HG02571 (cell line): ENCODE data around the gene YY1AP1.
"Not testable (repeated sequence)": the region's sequence is repeated elsewhere in the genome, so short reads cannot be mapped to it uniquely, and the experiment has no call there.

Source experiments
- ATAC-seq: cut with Tn5 transposase; IDR thresholded peaks from one replicate; pipeline ENCODE4 v1.9.1; 2021; ENCODE audit warnings: mild to moderate bottlenecking, moderate library complexity; ENCODE audit not compliant: unreplicated experiment

YY1AP1 gene

GRCh38 chr1:155695608-155696007, 7.0 kb upstream of the YY1AP1 start:
- ATAC-seq = no peak

GRCh38 chr1:155695072-155695471, 6.5 kb upstream of the YY1AP1 start:
- ATAC-seq = no peak

DNA sequence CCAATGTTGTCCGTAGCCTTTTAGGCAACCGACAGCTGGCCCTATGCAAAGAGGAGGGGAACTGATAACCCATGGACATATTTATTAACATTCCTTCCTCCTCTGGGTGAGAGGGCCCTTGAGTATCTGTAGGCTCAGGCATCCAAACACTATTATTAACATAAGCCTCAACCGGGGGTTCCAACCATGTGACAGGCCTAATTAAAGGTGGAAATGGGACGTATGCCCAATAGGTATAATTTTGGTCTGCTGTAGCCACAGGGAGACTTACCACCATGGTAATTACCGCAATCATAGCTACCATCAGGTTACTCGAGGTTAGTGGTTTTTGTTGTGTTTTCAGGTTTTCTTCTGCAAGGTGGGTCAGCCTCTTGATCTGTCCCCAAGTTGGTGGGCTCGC, 5.6 kb upstream of the YY1AP1 start:
- no peak for ATAC-seq

GRCh38 chr1:155691992-155692528, 3.5 kb upstream of the YY1AP1 start:
- ATAC-seq = no peak

DNA sequence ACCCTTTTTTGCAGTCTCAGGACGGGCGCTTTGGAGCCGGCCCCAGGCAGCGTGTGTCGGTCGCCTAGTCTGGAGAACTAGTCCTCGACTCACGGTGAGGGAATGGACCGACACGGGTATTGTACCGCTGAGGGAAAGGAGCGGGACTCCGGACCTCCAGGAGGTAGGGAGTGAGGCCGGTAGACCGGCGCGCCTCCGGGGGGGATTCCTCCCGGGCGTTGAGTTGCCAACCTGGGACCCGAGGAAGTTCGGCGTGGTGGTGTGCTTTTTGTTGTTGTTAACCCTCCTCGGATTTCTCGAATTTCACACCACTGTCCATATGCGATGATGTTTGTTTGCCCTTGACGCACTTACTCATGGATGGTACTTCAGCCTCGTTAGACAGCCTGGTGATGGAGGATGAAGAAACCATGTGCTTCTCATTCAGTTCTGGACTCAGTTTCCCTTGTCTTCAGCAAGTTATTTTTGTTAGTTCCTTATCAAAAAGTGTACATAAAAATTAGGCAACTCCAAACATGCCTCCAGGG, 570 bp upstream of the YY1AP1 start, which contains the start of gene DAP3:
DAP3 (plus strand) TSS at position 11 of the 527 bp plus-strand sequence. CDS start 20,689 bp downstream, outside the sequence.
- ATAC-seq = not testable (repeated sequence)

GRCh38 chr1:155687705-155688323, 760 bp downstream of the YY1AP1 start:
- peak; percentile 26 for ATAC-seq

GRCh38 chr1:155681776-155682175, 6.8 kb downstream of the YY1AP1 start:
- ATAC-seq = no peak

GRCh38 chr1:155680531-155680930, 8.0 kb downstream of the YY1AP1 start:
- ATAC-seq = no peak

DNA sequence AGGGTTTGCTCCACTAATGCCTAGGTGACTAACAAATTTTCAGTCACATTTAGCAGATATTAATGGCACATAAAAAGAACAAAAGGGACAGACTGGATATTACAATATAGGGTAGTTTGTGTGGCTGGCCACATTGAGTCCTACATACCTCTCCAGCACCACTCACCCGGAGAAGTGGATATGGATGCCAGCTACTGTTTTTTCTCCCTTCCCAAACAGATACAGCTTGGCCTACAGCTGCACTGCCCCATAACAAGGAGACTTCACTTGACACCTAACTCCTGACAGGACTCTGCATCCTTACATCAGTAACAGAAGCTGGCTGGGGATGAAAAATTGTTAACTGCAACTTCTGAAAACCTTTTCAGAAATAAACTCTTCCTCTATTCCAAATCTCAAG, 9.6 kb downstream of the YY1AP1 start:
- ATAC-seq = not testable (repeated sequence)

DNA sequence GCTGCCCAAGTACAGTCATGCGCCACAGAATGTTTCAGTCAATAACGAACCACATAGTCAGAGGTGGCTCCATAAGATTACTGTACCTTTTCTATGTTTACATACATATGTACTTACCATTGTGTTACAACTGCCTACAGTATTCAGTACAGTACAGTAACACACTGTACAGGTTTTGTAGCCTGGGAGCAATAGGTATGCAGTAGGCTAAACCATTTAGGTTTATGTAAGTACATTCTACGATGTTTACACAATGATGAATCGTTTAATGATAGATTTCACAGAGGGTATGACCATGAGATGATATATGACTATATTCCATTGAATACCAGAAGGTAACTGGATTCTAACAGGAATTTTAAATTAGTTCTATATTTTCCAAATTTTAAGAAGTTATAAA, 10.5 kb downstream of the YY1AP1 start:
- no peak for ATAC-seq

DNA sequence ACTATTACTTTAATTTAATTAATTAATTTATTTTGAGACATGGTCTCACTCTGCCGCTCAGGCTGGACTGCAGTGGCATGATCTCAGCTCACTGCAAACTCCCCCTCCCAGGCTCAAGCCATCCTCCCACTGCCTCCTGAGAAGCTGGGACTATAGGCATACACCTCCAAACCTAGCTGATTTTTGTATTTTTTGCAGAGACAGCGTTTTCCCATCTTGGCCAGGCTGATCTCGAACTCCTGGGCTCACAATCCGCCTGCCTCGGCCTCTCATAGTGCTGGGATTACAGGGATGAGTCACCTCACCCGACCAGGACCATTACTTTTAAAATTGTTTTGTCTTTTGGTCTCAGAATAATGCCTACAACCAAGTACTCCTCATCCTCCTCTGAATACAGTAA, 15.6 kb downstream of the YY1AP1 start:
- no peak for ATAC-seq

DNA sequence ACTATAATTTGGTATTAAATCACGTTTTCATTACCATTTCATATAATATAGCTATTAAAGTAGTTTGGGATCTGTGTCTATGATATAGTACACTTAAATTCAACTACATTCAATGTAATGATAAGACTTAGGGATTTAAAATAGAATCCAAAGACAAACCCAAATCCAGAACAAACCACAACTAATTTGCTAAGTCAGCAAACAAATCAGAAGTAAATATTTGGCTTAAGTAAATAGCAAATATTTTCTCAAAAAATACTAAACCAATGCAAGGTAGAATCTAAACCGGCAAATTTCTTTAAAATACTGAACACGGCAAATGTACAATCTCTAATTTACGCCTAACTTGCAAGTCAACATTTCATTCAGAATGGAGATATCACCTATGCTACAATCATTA, 16.8 kb downstream of the YY1AP1 start:
- no peak for ATAC-seq

DNA sequence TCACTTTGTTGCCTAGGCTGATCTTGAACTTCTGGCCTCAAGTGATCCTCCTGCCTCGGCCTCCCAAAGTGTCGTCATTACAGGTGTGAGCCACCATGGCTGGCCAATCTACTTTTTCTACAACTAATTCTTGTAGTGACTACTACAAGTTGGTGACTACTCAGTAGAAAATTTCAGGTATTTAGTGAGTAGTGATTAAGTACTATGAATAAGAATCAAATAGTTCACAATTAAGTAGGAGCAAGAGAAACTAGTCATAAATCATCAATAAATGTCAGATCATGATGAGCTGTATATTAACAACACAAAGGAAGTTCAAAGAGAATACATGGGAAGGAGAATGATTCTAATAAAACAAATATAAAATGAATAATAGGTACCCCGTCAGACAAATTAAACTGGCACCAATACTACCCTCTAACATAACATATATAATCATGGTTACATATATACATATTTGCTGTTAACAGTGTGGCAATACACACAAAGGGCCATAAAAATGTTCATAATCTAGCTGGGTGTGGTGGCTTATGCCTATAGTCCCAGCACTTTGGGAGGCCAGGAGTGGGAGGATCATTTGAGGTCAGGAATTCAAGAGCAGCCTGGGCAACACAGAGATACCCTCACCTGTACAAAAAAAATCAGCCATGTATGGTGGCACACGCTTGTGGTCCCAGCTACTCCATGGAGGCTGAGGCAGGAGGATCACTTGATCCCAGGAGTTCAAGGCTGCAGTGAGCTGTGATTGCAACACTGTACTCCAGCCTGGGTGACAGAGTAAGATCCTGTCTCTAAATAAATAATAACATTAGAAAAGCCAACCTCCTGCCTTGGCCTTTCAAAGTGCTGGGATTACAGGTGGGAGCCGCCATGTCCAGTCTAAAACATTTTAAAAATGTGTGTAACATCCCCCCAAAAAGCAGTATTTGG, 19.1 kb downstream of the YY1AP1 start:
- no peak for ATAC-seq

DNA sequence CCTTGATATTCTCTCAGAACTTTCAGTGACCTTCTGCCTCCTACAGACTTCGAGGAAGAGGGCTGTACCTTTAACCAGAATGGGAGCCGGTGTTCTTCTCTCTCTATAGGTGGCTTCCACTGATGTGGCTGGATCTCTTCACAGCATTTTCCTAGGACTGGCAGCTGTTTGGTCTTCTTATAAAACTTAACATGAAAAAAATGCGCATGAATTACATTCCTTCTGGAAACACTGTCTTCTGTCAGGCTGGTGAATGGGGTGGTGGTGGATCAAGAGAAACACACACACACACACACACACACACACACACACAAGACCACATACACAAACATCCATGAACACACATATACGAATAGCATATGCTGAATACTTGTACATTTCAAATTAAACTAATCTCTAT, 27.3 kb downstream of the YY1AP1 start:
- ATAC-seq = not testable (repeated sequence)

DNA sequence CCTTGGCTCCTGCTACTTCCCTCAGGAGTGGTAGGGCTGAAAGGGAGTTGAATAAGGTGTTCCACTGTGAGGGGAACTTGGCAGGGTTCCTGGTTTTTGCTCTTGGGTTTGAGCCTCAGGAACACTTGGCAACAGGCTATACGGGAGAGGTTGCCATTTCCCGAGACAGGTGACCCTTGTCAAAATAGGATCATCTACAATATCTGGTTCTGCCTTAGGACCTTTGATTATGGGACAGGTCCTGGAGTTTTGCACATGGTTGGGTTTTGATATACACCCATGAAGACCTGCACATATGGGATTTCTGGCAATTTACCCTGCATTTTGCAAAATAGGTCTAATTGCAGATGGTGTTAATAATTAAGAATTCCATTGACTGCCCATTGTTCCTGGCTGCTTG, 31.1 kb downstream of the YY1AP1 start:
- ATAC-seq = no peak

- no peak for ATAC-seq
Measured at GRCh38 chr1:155652951-155653350, 35.6 kb downstream of the YY1AP1 start.

DNA sequence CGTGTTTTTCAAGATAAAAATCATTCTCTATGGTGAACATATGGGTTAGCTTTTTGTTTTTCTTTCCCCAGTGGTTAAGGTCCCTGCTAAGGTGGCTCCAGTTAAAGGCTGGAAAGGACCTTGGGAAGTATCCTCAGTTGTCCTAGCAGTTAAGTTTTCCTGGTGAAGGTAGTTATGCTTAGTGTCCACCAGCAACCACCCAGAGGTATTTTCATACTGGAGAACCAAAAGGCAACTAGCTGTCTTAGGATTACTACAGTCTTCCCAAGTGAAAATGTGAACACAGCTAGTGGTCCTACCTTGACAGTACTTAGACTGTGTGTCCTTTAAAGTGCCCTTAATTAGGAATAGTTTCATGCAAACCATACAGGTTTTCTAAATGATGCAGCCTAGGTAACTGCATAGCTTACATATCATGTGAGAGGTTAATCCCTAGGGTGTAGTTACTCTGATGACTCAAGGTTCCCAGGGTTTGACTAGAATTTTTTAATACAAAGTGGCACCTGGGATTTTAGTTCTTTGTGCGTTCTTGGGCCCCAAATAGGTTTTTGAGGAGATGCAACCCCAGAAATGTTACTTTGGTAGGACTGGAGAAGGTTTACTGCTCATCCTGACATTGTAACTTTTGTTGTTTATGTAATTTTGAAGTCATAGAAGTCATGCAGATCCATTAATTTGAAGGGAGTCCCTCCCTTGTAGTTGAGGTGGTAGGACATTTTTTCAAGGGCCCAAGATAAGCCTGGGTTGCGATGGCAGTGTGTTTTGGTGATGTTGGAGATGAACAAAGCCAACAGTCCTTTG, 36.5 kb downstream of the YY1AP1 start:
- ATAC-seq = no peak

- no peak for ATAC-seq
Measured at GRCh38 chr1:155650231-155650757, 38.3 kb downstream of the YY1AP1 start.

DNA sequence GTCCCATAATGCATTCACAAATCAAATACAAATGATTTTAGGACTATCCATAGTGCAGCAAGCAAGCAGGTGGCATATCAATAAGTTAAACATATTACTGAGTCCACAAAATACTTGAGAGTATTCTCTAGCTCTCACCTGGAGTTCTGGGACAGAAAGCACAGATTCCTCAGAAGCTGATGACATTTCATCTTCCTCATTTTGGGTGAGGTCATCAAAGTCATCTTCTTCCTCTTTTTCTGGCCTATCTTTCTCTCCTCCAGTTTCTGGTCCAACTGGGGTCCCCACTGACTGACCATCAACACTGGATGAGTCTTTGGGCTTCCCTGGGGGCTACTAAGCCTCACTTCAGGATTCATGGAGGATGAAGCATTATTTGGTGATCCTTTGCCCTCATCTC, 38.9 kb downstream of the YY1AP1 start:
- ATAC-seq = no peak
